GDM1 (cell line): ENCODE data around the gene USP38.
"Not testable (repeated sequence)": the region's sequence is repeated elsewhere in the genome, so short reads cannot be mapped to it uniquely, and the experiment has no call there.

Experiments
- DNase-seq: peaks from one replicate; lab custom pipeline; 2025; lab: John Stamatoyannopoulos, UW

USP38 gene

GRCh38 chr4:143262838-143263237 lies 78.1 kb downstream of the USP38 start:
- no peak for DNase-seq

GRCh38 chr4:143267690-143268089 lies 83.0 kb downstream of the USP38 start:
- DNase-seq: not testable (repeated sequence)

GRCh38 chr4:143270256-143270838 lies 85.6 kb downstream of the USP38 start:
- no peak for DNase-seq
